ENCODE data around the gene ZBTB8B. TPM values are rescaled to one million over a fixed set of nuclear protein-coding genes. Genes with fewer than 3 reads are reported as not detected.
A peak's percentile ranks its signal among the peaks of the same experiment; 100 is the strongest.
"Not testable (repeated sequence)": the region's sequence is repeated elsewhere in the genome, so short reads cannot be mapped to it uniquely, and the experiment has no call there.

Gene ZBTB8B
- total RNA-seq, 1 experiment from 2014 or later, result 1.9 TPM

DNA sequence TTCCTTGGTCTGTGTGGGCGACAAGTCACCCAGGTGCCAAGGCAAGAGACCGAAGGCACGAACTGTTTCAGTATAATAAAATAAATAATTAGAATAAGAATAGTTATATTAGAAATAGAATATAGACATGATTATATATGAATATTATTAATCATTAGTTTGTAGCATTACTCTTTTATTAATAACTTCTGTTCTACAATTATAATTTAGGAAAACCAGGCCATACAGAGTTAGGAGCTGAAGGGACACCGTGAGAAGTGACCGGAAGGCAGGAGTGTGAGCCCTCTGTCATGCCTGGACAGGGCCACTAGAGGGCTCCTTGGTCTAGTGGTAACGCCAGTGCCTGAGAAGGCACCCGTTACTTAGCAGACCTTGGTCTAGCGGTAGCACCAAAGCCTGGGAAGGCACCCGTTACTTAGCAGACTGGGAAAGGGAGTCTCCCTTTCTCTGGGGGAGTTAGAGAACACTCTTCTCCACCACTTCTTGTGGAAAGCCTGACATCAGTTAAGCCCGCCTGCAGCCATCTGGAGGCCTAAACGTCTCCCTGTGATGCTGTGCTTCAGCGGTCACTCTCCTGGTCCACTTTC lies 16.6 kb upstream of the ZBTB8B start:
- H3K4ac ChIP-seq (ENCODE audit: low read depth, low read length); H3K56ac ChIP-seq (ENCODE audit: insufficient read length, low read depth, low read length); H3T11ph ChIP-seq (ENCODE audit: low read length); H3K23me2 ChIP-seq (ENCODE audit: insufficient read length, low read depth, low read length, poor library complexity, severe bottlenecking); H3K27ac ChIP-seq (ENCODE audit: insufficient read length, low read depth, low read length); H2AK5ac ChIP-seq (ENCODE audit: insufficient read length, low read length); H2BK12ac ChIP-seq (ENCODE audit: insufficient read length, low read depth, low read length); H2BK5ac ChIP-seq (ENCODE audit: insufficient read length, low read length); H3K14ac ChIP-seq (ENCODE audit: insufficient read depth, low read length); H3K23ac ChIP-seq (ENCODE audit: insufficient read length, low read depth, low read length); H4K8ac ChIP-seq (replicated peaks; ENCODE audit: insufficient read length, low read depth, low read length); H3K4me1 ChIP-seq (ENCODE audit: insufficient read depth, low read length); H3K79me1 ChIP-seq (ENCODE audit: insufficient read depth, low read depth, low read length, poor library complexity, severe bottlenecking); H3K27me3 Mint-ChIP-seq (ENCODE audit: low read depth); H3K9ac ChIP-seq (ENCODE audit: extremely low read depth, insufficient read length, low read length); H4K20me1 ChIP-seq (ENCODE audit: control insufficient read depth, insufficient read depth, insufficient read length); H4K91ac ChIP-seq (ENCODE audit: insufficient read length, low read depth, low read length); H2BK15ac ChIP-seq (ENCODE audit: low read depth, low read length); H3K18ac ChIP-seq (ENCODE audit: insufficient read length, low read depth, low read length); H2BK20ac ChIP-seq (ENCODE audit: low read depth, low read length, poor library complexity, severe bottlenecking); H2AFZ ChIP-seq (ENCODE audit: low read length); H3K79me2 ChIP-seq (ENCODE audit: insufficient read depth, low read length); H3K27me3 ChIP-seq (ENCODE audit: insufficient read depth, low read length); H2BK120ac ChIP-seq (ENCODE audit: low read depth, low read length, poor library complexity, severe bottlenecking); H3K4me2 ChIP-seq (ENCODE audit: insufficient read depth, insufficient read length, low read length); H4K5ac ChIP-seq (ENCODE audit: insufficient read length, low read depth, low read length): not testable (repeated sequence)
- no CpG with 5 or more reads among the region's 12 CpGs for whole genome bisulfite sequencing (ENCODE audit: extremely low coverage, insufficient read length, low lambda C conversion rate)
- DNase-seq, result peak; percentile 85
- H3K27ac Mint-ChIP-seq, result peak overlapping the region in 2 of 3 experiments; percentile 89 to 90; a peak in 4 of 7 replicates
- H3K9me3 ChIP-seq (ENCODE audit: control insufficient read depth, low read depth, low read length), result peaks cover 10% of the 10 kb centered on the region
- peaks cover 48 to 53% of the 10 kb centered on the region in 2 experiments for H3K4me1 Mint-ChIP-seq
- peaks cover 0 to 24% (median 11%) of the 10 kb centered on the region in 3 experiments for H3K36me3 Mint-ChIP-seq (ENCODE audit: insufficient read depth in 1 of 3, low read depth in 3 of 3)
- H3K4me3 Mint-ChIP-seq, result peak overlapping the region; percentile 53 to 54; a peak in 4 of 5 replicates
- peaks cover 23 to 25% of the 10 kb centered on the region in 2 experiments for H3K9me3 Mint-ChIP-seq
- TF ChIP-seq, protein P1, sequence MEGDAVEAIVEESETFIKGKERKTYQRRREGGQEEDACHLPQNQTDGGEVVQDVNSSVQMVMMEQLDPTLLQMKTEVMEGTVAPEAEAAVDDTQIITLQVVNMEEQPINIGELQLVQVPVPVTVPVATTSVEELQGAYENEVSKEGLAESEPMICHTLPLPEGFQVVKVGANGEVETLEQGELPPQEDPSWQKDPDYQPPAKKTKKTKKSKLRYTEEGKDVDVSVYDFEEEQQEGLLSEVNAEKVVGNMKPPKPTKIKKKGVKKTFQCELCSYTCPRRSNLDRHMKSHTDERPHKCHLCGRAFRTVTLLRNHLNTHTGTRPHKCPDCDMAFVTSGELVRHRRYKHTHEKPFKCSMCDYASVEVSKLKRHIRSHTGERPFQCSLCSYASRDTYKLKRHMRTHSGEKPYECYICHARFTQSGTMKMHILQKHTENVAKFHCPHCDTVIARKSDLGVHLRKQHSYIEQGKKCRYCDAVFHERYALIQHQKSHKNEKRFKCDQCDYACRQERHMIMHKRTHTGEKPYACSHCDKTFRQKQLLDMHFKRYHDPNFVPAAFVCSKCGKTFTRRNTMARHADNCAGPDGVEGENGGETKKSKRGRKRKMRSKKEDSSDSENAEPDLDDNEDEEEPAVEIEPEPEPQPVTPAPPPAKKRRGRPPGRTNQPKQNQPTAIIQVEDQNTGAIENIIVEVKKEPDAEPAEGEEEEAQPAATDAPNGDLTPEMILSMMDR (conservative IDR thresholded peaks at IDR 0.05), result peak; percentile 95

Measured in H9 (cell line).